ENCODE measurements around the gene AP1B1. TPM values are rescaled to one million over a fixed set of nuclear protein-coding genes. Genes with fewer than 3 reads are reported as not detected.

The AP1B1 gene
- total and polyA plus RNA-seq, 2 of the 4 experiments (the other 2 are of a cell fraction): 55.7 to 70.8 TPM

- WGBS, 2 experiments (ENCODE audit: extremely low coverage in 2 of 2, insufficient read length in 1 of 2): 100% methylated on average over 1 of the region's 4 CpGs; no CpG with 5 or more reads in 1 of the 2 experiments
- peaks cover 7% of the 10 kb centered on the region; the same call in 1 of the 2 replicates for H3K9me1 ChIP-seq (ENCODE audit: insufficient read depth, low read length)
- no peak overlapping the region for H3K14ac ChIP-seq (replicated peaks; ENCODE audit: low read depth, low read length)
- CTCF ChIA-PET: no interaction called here
- no peak overlapping the region for H4K8ac ChIP-seq (ENCODE audit: low read depth in 2 of 2, low read length in 2 of 2)
- no peak overlapping the region for H2BK15ac ChIP-seq (ENCODE audit: low read depth, low read length)
- intact Hi-C loops (cut with micrococcal nuclease): no loop called here
- BruUV-seq (replicated peaks): no TSS peak
- no peak overlapping the region for H3K18ac ChIP-seq (ENCODE audit: low read depth, low read length)
- no peak overlapping the region for H3K23ac ChIP-seq (ENCODE audit: low read depth, low read length)
- no peak overlapping the region for H3K4me2 ChIP-seq (ENCODE audit: low read depth, low read length)
- no peak overlapping the region for H2AK9ac ChIP-seq (replicated peaks; ENCODE audit: low read depth, low read length, poor library complexity)
- no peak overlapping the region for H4K5ac ChIP-seq (ENCODE audit: low read depth, low read length)
- peaks cover 6% of the 10 kb centered on the region; the same call in 1 of the 2 replicates for H4K20me1 ChIP-seq (ENCODE audit: insufficient read depth, low read length)
- H3K9me3 ChIP-seq (ENCODE audit: control insufficient read depth, insufficient read depth, low read length): no peaks in the 10 kb centered on the region
- H4K91ac ChIP-seq (ENCODE audit: insufficient read depth, low read depth, low read length): no peak overlapping the region
- POLR2A ChIA-PET (ENCODE audit: unreplicated experiment): no interaction called here
- dilution Hi-C loops (cut with HindIII; ENCODE audit: low sequenced_read_pairs, unreplicated experiment): no loop called here
- H3K56ac ChIP-seq (ENCODE audit: extremely low read depth, insufficient read depth, low read length): no peak overlapping the region
- H3K36me3 ChIP-seq (ENCODE audit: control insufficient read depth, insufficient read depth, low read length): 0 out of 2 replicates have a peak, but pooled peaks cover 4% of the 10 kb centered on the region
- H2BK120ac ChIP-seq (ENCODE audit: low read depth, low read length): no peak overlapping the region
- H2BK20ac ChIP-seq (ENCODE audit: low read depth, low read length): no peak overlapping the region
- H3K27ac ChIP-seq (ENCODE audit: insufficient read depth, low read length): no peak overlapping the region
- no peak overlapping the region for H2BK5ac ChIP-seq (ENCODE audit: low read depth, low read length, poor library complexity, severe bottlenecking)
- no peak overlapping the region for H3K9ac ChIP-seq (ENCODE audit: low read depth, low read length)
- in situ Hi-C loops (cut with MboI; ENCODE audit: low sequenced_read_pairs): no loop called here
- peaks cover 39 to 70% of the 10 kb centered on the region in 2 experiments for H3K79me1 ChIP-seq (ENCODE audit: low read depth in 1 of 2, low read length in 2 of 2)
- H3K27me3 ChIP-seq (ENCODE audit: control insufficient read depth, insufficient read depth, low read length): no peaks in the 10 kb centered on the region
- no peak for TF ChIP-seq CTCF (conservative IDR thresholded peaks at IDR 0.05; ENCODE audit: low read depth, low read length)
- TF ChIP-seq MAFK (IDR thresholded peaks at IDR 0.05; ENCODE audit: low read depth, low read length): no peak
- TF ChIP-seq NFE2L2 (IDR thresholded peaks at IDR 0.05; ENCODE audit: low read depth, low read length): no peak
- no peak for TF ChIP-seq RCOR1 (IDR thresholded peaks at IDR 0.05; ENCODE audit: insufficient replicate concordance, low read length)
- TF ChIP-seq POLR2A (IDR thresholded peaks at IDR 0.05; ENCODE audit: low read depth, low read length): no peak
- TF ChIP-seq SMC3 (IDR thresholded peaks at IDR 0.05; ENCODE audit: low read depth, low read length): no peak
- no peak for TF ChIP-seq FOS (IDR thresholded peaks at IDR 0.05; ENCODE audit: low read depth, low read length)
- TF ChIP-seq MXI1 (IDR thresholded peaks at IDR 0.05; ENCODE audit: borderline replicate concordance, low read depth, low read length): no peak
- no peak for TF ChIP-seq RAD21 (IDR thresholded peaks at IDR 0.05; ENCODE audit: low read length)
- no peak for TF ChIP-seq CEBPB (IDR thresholded peaks at IDR 0.05; ENCODE audit: low read depth, low read length)
- no peak for TF ChIP-seq CHD1 (IDR thresholded peaks at IDR 0.05; ENCODE audit: low read depth, low read length)
- TF ChIP-seq BHLHE40 (IDR thresholded peaks at IDR 0.05; ENCODE audit: low read depth, low read length): no peak
- TF ChIP-seq ELK1 (IDR thresholded peaks at IDR 0.05; ENCODE audit: borderline replicate concordance, low read depth, low read length): no peak
- ATAC-seq (ENCODE audit: low read depth): no peak
- H3K4ac ChIP-seq (ENCODE audit: low read depth, low read length): no peak overlapping the region
- H3K4me1 ChIP-seq (ENCODE audit: control insufficient read depth, insufficient read depth, low read length): peaks cover 8% of the 10 kb centered on the region
- H3K4me3 ChIP-seq (ENCODE audit: insufficient read depth, low read depth, low read length): no peak overlapping the region
- DNase-seq: no peak
- H2AFZ ChIP-seq (replicated peaks; ENCODE audit: low read length, poor library complexity): no peak overlapping the region
- H2AK5ac ChIP-seq (ENCODE audit: low read depth, low read length): no peak overlapping the region
Observed at GRCh38 chr22:29385748-29386147, 2.6 kb downstream of the AP1B1 start.

All from IMR-90 (cell line).